Thyroid gland (tissue), 4 donors: Measurements from ENCODE around the gene ASF1B.

Source experiments
- POLR2A ChIP-seq, 2 donors: fragments of 450-650 bp; IDR thresholded peaks; one replicate each; pipeline ENCODE4 v1.6.1; 2017; ENCODE audit warnings: antibody characterized with exemption in 2 of 2, mild to moderate bottlenecking in 2 of 2, moderate library complexity in 1 of 2
- TF ChIP-seq, protein P1 (sequence below), 6 experiments: fragments of 200-600 bp in 3 of 6; fragments of 450-650 bp in 3 of 6; sonication (generic) in 3 of 6; IDR thresholded peaks; one replicate each; pipeline ENCODE4 v1.5.1; 2016 to 2019; ENCODE audit warnings: antibody characterized with exemption in 6 of 6, mild to moderate bottlenecking in 2 of 6, inconsistent platforms in 1 of 6, moderate library complexity in 1 of 6

DNA sequence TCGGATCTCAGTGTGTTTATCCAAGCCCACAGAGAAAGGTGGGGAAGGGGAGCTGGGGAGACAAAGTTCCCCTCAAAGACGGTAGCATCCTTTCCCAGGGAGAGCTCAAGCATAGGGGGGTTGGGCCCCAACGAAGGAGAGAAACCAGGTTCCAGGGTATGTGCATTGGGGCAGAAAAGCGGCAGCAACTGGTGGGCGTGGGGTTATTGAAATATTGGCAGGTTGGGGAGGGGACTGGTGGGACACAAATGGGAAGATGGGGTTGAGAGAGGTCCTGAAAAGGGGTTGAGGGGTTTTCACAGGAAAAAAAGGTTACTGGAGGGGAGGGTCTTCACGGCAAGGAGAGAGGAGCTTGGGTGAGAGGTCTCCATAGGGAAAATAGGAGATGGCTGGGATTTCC, 1.0 kb downstream of the ASF1B start:
- TF ChIP-seq, protein P1, sequence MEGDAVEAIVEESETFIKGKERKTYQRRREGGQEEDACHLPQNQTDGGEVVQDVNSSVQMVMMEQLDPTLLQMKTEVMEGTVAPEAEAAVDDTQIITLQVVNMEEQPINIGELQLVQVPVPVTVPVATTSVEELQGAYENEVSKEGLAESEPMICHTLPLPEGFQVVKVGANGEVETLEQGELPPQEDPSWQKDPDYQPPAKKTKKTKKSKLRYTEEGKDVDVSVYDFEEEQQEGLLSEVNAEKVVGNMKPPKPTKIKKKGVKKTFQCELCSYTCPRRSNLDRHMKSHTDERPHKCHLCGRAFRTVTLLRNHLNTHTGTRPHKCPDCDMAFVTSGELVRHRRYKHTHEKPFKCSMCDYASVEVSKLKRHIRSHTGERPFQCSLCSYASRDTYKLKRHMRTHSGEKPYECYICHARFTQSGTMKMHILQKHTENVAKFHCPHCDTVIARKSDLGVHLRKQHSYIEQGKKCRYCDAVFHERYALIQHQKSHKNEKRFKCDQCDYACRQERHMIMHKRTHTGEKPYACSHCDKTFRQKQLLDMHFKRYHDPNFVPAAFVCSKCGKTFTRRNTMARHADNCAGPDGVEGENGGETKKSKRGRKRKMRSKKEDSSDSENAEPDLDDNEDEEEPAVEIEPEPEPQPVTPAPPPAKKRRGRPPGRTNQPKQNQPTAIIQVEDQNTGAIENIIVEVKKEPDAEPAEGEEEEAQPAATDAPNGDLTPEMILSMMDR (IDR thresholded peaks at IDR 0.05) = no peak
- TF ChIP-seq POLR2A (IDR thresholded peaks at IDR 0.05) = no peak
